NCI-H1105 treated with DMSO at 0.1 percent for 48 hours (cell line): ENCODE data around the gene TFF2.

Experiments used
- DNase-seq: peaks from one replicate; lab custom pipeline; 2025; lab: John Stamatoyannopoulos, UW

Gene TFF2, protein sequence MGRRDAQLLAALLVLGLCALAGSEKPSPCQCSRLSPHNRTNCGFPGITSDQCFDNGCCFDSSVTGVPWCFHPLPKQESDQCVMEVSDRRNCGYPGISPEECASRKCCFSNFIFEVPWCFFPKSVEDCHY

DNA sequence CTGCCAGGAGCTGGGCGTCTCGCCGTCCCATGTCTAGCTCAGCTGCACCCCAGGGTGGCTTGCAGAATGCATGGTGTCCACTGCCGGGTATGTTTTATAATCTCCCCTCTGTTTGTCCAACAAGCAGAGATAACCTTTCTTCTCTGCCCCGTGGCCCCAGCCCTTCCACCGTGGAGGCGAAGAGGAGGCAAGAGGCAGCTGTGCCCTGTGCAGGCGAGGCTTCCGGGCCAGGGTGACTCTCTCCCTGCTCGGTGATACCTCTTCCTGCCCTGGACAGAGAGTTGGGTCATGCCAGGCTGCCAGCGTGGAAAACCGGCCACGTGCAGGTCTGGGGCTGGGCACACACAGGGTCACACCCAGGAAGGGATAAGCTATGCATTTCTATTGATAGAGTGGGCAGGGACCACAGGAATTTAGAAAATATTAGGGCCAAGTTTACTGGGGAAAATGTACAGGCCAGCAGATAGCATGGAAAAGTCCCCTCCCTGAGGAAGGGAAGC, at the start of gene TFF2:
Gene TFF2, minus strand, starts transcription at position 68 of the 500 bp plus-strand sequence. Its CDS starts 37 bp downstream, at position 31.
- no peak for DNase-seq

DNA sequence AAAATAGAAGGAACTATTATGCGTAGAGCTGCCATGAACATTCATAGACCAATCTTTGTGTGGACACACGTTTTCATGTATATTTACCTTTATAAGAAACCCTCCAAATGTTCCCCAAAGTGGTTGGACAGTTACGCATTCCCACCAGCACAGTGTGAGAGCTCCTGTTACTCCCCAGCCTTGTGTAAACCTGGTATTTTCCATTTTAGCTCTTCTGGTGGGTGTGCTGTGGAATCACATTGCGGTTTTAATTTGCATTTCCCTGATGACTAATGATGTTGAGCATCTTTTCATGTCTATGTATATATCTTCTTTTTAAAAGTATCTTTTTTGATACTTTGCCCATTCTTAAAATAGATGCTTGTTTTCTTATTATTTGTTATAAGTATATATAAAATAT, 49.7 kb upstream of the TFF2 start:
- DNase-seq = no peak

DNA sequence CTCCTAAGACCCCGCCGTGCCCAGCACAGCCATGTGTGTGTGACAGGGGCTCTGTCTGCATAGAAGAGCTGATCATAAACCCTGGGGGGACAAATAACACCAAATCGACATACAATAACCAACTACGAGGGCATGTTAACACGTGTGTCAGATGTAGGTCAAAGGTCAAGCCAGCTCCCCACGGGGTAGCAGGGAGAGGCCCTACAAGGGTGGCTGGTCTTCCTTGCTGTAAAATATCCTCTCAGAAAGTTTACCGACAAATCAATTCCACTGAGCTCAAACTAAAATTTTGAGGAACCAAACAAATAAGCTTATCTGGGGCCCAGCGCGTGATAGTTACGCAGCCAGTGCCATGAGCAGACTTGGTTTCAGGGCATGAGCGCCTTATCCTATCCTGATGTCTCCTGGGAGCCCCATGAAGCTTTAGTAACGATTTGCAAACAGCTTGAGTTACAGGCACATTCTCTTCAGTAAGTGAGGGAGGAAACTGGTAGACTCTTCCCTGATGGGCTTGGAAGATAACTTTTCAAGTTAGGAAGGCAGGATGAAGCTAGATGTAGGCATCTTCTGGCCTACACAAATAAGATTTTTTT, 47.7 kb upstream of the TFF2 start:
- DNase-seq = no peak

DNA sequence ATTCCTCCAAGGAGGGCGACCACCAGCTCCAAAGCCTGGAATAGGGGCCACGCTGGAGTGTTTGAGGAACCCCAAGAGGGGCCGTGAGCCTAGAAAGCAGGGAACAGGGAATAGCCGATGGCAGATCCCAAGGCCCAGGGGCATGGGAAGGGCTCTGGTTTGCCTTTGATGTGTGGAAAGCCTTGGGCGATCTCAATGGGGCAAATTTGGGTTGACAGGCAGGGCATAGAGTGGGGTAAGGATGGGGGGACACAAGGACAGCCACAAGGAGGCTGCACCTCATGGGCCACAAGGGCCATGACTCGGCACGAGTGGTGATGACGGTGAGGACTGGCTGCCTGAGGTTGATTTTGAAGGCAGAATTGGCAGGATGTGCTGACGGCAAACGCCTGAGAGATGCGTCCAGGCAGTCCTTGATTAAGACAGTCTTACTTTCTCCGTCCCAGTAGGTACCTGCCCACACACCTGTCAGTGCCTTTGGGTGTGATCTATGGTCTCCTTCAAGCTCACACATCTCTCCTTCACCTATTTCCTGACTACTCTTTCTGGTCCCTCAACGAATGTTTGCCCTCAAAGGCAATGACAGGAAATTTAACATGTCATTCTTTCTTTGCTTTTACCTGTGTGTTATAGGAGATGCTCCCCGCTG, 47.1 kb upstream of the TFF2 start:
- DNase-seq = no peak

DNA sequence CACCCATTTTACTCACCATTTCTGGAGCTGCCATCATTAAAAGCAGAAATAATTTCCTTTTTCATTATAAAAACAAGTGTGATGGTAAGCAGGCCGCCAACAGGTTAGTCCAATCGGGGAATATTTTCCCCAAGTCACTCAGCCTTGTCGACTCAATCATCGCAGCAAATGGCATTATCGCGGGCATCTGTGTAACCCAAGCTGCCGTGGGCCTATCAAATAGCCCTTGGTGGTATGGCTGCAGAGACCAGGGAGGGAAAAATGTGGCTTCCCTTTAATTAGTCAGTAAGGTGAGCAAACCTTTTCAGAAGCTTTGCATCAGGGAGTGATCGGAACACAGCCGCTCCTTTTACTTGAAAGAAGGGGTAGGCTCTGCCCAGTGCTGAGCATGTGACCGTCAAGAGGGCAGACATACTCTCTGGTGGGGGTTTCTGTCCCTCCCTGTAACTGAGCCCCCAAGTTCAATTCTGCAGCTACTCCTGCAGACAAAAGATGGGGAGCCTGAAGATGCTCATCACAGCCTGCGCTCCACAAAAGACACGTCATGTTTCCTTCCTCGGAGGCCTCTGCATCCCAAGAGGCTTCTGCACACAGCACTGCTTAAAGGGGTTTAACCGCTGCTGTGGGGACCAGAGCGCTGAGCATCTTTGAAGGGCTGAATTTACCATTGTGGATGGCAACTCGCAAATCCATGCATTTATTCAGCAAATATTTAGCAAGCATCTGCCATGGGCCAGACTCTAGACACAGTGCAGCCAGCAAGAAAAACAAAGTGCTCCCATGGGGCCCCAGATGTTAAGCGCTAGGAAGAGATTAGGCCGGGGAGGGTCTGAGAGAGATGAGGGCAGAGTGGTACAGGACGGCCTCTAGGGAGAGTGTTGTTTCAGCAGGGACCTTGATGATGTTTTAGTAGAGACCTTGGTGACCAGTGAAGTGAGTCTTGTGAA, 46.3 kb upstream of the TFF2 start:
- no peak for DNase-seq

DNA sequence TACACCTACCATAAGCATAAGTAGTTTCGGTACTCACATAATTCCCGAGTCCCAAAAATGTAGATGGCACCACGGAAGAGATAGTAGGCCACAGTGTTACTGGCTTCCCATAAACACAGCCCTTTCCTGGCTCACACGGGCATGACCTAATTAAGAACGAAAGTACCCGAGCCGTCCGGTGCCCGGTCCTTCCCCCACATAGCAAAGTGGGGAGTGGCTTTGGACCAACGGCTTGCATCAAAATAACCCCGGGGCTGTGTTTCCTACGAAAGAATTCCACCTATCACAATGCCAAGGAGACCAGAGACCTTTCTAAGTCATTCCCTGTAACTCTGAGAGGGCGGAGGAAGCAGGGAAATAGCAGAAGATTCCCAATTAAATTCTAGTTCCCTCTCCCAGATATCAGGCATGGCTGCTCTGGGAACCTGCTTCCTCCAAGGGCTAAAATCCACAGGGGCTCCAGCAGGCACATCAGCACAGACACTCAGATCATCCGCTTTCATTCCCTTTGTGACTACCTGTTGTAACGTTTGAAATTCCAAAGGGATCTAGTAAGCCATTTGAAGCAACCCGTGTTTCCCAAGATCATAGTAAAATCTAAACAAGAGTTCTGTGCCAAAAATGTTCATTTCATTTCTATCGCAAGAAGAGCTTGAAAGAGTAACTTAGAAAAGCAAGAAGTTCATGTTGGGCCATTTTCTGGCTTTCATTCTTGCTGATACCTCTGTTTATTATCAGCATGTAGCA, 45.3 kb upstream of the TFF2 start, which contains the start of gene TMPRSS3:
Gene TMPRSS3, minus strand, starts transcription at position 148 of the 747 bp plus-strand sequence. CDS start 635 bp downstream, outside the sequence.
- no peak for DNase-seq

DNA sequence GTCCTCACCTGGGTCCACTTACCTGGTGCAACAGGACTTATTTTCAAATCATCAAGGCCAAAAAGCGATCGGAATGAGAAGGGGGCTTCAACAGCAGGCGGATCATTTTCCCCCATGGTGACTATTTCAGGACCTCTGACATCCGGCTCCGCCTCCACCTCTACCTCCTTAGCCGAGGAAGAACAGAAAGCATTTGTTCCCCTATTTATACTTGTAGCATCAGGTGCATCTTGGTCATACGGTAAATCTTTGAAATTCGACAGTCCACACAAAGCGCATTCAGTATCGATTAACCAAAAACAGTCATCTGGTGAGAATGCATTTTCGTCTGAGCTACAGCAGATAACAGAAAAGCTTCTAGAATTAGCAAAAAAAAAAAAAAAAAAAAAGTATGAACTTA, 44.5 kb upstream of the TFF2 start:
- DNase-seq = no peak

DNA sequence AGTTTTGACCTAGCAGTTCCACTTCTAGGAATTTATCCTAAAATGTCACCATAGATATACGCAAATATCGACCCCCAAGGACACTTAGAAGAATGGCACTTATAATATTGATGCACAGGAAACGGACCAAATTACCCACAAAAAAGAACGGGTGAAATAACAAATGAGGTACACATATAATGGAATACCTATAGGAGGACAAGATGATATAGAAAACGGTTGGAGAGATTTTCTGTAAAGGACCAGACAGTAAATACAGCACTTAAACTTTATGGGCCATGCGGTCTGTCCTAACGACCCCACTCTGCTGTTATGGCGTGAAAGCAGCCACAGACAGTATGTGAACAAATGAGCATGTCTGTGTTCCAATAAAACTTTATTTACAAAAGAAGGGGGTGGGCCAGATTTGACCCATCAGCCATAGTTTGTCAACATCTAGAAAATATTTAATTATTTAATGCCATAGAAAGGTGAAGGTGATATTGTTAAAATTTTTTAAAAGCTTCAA, 42.7 kb upstream of the TFF2 start:
- no peak for DNase-seq

DNA sequence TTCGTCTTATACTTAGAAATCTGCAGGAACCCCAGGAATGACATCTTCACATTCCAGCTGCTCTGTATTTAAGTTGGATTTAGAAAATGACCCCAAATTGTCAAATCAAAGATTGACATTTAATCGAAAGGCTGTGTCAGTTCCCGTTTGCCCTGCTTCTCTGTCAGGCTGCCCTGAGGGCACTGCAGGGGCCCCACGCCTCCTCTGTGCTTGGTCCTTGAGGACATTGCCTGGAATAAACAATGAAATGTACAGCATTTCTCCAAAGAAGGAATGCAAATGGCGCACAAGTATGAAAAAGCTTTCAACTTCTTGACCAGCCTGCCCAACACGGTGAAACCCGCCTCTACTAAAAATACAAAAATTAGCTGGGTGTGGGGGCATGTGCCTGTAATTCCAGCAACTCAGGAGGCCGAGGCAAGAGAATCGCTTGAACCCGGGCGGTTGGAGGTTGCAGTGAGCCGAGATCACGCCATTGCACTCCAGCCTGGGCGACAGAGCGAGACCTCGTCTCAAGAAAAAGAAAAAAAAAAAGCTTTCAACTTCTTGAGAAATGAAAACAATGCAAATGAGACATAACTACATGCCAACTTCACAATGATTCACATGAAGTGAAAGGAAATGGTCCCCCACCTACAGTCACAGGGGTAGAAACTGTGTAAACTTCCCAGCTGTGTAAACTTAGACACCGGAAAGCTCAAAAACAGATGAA, 42.1 kb upstream of the TFF2 start:
- DNase-seq = no peak

DNA sequence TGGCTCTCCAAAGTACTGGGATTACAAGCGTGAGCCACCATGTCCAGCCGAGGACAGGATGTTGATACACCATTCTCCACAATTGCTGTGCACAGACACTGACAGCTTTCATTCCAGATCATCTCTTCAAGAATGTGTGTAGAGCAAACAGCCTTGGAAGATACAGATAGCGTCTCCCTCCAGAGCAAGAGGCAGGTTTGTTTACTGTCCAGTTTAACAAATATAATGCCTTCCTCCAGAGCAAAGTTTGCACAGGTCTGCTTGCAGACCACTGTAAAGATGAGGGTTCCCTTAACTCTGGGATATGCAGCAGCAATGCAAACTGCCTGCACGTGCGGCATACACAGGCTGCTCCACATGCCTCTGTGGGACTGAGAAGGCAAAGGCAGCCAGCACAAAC, 40.5 kb upstream of the TFF2 start:
- DNase-seq = no peak

DNA sequence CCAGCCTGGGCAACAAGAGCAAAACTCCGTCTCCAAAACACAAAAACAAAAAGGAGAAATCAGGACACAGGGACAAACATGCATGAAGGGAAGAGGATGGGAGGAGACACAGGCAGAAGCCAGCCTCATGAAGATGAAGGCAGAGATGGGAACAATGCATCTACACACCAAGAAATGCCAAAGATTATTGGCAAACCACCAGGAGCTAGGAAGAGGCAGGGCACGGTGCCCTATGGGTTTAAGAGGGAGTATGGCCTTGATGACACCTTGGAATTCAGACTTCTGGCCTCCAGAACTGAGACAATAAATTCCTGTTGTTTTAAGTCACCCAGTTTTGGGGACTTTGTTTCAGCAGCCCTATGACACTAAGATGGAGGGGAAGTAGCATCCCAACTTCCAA, 39.9 kb upstream of the TFF2 start:
- no peak for DNase-seq

DNA sequence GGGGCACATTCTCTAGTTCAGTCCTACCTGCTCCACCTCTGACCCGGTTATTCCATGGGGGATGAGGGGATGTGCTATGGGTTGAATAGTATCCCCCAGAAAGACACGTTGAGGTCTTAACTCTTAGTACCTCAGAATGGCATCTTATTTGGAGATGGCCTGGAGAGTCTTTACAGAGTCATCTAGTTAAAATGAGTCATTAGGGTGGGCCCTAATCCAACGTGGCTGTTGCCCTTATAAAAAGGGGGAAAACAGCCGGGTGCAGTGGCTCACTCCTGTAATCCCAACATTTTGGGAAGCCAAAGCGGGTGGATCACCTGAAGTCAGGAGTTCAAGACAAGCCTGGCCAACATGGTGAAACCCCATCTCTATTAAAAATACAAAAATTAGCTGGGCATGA, 39.4 kb upstream of the TFF2 start:
- DNase-seq = no peak

DNA sequence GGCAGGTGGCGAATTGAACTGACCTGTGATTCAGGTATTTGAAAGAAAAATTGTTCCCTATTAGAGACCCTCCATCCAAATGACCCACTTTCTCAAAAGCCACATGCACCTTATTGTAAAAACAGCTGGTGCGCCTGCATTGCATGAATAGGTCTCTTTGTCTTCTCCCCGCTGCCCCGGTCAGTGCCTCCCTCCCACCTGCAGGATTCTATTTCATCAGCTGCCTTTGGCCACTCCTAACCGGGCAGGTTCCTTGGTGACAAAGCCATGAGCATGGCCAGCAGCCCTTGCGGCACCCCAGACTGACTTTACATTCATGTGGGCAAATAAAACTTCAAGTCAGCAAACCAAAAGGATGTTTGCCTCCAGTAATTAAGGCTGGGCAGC, 38.6 kb upstream of the TFF2 start:
- no peak for DNase-seq

DNA sequence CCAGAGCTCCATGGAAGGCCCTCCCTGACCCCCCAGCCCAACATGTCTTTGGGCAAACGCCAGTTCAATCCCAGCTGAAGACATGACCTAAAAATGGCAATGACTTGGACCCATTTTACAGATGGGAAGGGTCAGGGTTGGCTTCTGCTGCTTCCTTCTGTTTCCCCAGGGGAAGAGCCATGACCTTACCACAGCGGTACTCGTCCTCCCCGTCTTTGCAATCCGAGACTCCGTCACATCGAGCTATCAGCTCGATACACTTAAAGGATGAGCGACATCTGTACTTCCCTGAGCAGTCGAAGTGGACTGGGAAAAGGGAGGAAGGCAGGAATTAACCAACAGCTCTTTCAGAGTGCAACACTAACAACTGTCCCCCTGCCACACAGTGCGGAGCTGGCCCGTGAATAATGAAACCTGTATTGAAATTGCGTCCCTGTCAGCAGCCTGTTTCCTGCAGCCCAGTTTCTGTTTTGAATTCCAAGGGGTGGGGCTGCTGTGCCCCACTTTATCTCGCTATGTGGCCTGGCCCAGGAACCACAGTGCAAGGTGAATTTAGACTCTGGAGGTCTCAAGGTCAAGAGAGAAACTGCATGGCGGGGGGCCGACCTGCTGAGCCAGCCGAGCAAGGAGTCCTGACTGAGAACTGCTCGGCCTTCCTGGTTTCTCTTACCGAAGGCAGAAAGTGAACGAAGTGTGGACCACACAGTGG, 38.1 kb upstream of the TFF2 start:
- no peak for DNase-seq

DNA sequence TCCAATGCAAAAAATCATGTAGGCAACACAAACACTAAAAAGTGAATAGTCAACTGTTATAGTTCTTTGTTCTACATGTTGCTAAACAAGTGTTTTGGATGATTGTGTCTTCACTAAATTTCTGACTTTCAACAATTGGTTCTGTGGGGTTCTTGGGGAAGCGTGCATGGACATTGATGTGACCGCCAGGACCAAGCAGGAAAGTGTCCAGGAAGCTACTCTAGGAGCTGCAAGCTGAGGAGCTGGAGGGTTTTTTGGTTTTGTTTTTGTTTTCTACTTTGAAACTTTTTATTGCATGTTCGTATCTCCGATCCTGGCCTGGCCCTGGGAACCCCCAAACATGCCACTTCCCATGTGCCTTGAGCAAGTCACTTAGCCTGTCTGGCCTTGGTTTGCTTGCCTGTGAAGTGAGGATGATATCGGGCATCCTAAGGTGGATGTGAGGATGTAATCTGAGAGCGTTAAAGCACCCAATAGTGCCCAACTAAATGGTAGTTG, 37.1 kb upstream of the TFF2 start:
- no peak for DNase-seq

DNA sequence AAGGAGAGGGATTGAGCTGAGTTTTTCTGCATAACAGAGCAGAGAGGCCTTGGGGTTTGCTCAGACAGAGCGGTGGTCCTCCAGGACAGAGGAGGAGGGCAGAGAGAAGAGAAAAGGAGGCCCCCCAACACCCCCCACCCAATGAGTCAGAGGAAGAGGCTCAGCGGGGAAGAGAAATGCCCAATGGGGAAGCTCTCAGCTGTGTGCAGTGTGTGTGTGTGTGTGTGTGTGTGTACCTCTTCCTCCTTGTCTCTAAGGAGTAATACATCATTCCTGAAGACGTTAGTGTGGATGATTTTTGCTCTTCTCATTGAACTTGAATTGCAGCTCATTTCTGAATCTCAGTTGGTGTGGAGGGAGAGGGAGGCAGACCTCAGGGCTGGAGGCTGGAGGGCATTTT, 36.4 kb upstream of the TFF2 start:
- no peak for DNase-seq

DNA sequence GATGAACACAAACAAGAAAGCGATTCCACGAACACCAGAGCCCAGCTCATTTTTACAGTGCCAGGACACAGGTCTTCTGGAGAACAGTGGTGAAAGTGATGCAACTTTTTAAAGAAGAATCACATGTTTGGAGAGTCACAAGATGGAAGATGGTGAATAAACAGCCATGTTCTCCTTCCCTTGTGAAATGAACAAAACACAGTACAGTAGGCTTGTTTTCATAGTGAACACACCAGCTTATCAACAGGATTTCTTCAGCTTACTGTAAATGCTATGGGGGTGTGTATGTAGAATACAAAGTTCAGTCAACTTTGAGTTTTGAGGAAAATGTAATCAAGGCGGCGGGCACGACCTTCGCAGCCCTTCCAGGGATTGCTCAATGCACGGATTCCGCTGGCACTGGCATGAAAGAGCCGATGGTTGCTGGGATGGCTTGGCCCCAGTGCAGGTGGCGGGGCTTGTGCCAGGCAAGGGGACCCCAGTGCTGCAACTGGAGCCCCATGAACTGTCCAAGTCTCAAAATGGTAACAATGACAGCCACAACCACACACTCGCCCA, 35.3 kb upstream of the TFF2 start:
- DNase-seq = no peak

DNA sequence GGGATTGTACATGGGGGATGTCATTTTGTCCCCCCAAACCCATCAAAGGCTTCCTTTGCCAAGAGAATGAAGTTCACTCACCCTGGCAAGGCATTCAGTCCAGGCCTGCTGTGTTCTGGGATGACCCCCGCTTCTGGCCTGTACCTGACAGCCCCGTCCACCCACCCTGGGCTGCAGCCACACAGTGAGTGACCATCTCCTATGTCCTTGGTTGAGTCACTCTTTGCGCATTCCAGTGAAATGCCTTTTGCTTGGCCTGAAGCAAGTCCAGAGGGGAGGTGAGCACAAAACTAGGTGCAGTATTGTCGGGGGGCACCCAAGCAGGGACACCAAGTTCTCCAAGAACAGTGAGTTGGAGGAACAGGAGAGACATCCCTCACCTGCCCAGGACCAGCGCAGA, 34.8 kb upstream of the TFF2 start:
- no peak for DNase-seq

DNA sequence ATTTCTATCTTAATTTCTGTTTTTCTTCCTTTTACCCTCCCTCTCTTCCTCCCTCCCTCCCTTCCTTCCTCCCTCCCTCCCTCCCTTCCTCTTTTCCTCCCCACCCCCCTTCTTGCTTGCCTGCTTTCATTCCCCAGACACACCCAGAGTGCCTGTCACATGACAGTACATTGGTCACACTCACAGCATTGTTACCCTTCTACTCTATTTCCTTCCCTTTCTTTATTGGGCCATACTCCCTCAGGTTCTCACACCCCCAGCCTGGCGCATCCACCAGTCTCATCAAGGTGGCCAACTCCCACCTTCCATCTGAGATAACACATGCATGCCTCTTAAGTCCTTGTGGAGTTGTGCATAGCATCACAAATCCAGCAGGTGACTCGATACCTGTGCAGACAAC, 34.2 kb upstream of the TFF2 start:
- no peak for DNase-seq
